A549 (cell line): ENCODE data around the gene CACNA1I.

Experiments used
- CBX2 ChIP-seq: fragments of 200-600 bp; sonication (generic); IDR thresholded peaks from 2 replicates; pipeline ENCODE4 v1.6.1; 2016; ENCODE audit warnings: low read depth, mild to moderate bottlenecking, borderline replicate concordance
- ELK1 ChIP-seq: fragments of 150-350 bp; IDR thresholded peaks from 2 replicates; pipeline ENCODE4 v1.6.1; 2014; ENCODE audit warnings: low read depth, mild to moderate bottlenecking, low read length
- EP300 ChIP-seq, 2 experiments: fragments of >200 bp; sonication (Bioruptor Twin); formaldehyde crosslinking; IDR thresholded peaks; 2 replicates in 1 of 2; 3 replicates in 1 of 2; pipeline ENCODE4 v1.6.1; 2016 to 2017
- ESRRA ChIP-seq: fragments of 150-350 bp; IDR thresholded peaks from 2 replicates; pipeline ENCODE4 v1.6.1; 2014; ENCODE audit warnings: mild to moderate bottlenecking, low read length, borderline replicate concordance
- POLR2A ChIP-seq: IDR thresholded peaks from 2 replicates; pipeline ENCODE4 v1.6.1; 2012; ENCODE audit warnings: mild to moderate bottlenecking, low read length
- REST ChIP-seq: fragments of 200-600 bp; sonication (generic); IDR thresholded peaks from 2 replicates; pipeline ENCODE4 v1.6.1; 2016; ENCODE audit warnings: antibody characterized with exemption, mild to moderate bottlenecking, moderate library complexity
- SMC3 ChIP-seq: fragments of >200 bp; sonication (Bioruptor Twin); formaldehyde crosslinking; IDR thresholded peaks from 3 replicates; pipeline ENCODE4 v1.6.1; 2018; ENCODE audit warnings: inconsistent platforms

GRCh38 chr22:39699631-39700360, 129.2 kb downstream of the CACNA1I start:
- no peak for TF ChIP-seq SMC3
- TF ChIP-seq REST: no peak
- no peak for TF ChIP-seq POLR2A
- no peak for TF ChIP-seq CBX2
- TF ChIP-seq ELK1: no peak
- no peak for TF ChIP-seq EP300 (IDR thresholded peaks at IDR 0.05)
- TF ChIP-seq ESRRA: no peak
